Stimulated activated CD4-positive, alpha-beta T cell treated with anti-CD3 and anti-CD28 coated beads, Interleukin-1b, Interleukin-23, amount 100 ng/mL, for 24 hours (primary cell): Measurements from ENCODE around the gene ADRA2C.

ENCODE experiments used
- DNase-seq, 4 experiments: peaks; one replicate each; pipeline ENCODE4 v3.0.0-alpha.2; 2020; ENCODE audit warnings: low read depth in 4 of 4, low spot score in 1 of 4

The ADRA2C gene

DNA sequence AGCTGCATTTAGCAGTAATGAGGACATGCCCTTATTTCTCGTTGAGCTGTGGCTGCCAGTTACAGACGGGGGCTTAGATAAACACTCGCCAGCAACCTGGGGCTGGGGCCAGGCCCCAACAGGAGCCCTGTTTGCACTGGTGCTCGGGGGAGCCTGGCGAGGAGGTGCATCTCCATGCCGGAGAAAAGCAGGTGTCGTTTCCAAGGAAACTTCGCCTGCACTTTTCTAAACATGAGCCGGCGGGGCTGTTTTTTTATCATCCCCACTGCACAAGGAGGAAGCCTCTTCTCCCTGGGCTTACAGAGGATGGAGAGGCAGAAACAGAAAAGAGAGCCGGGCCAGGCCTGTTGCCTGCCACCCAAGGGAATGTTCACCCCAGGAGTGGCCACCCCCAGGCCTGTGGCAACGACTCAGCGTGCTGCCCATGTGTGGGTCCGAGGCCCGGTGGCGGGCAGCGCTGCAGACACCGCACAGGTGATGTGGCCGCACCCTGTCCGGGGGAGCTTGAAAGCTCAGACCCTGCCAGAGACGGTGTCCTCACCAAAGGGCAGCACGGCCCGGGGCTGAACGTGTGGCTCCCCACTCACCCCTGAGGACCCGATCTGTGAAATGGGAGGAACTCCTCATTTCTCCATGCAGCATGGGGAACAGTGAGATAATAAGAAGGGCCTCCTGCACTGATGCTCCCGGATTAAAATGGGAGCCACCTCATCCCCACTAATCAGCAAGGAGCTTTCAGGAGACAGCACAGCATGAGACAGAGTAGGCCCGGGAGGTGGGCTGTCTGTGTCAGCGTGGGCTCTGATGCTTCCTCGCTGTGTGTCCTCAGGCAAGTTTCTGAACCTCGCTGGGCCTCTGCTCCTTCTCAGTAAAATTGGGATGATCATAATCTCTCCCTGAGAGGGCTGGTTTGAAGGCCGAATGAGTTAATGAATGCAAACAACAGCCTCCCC lies 33.8 kb upstream of the ADRA2C start:
- no peak for DNase-seq

GRCh38 chr4:3733195-3733594 lies 33.0 kb upstream of the ADRA2C start:
- DNase-seq, result no peak

DNA sequence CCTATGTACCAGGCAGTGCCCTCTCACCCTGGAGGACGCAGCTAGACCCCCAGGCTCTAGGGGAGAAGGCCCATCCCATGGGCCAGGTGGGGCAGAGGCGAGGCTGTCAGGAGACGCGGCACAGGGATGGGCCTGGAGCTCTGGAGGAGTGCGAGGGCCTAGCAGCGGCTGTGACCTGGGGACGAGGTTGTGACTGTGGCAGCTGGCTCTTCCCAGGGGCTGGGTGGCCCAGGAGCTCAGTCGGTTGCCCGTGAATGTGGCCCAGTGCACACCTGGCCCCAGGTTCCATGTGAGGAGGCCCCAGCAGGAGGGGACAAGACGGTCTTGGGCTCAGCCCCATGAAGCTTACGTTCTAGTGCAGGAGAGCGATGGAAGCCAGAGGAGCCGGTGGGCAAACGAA lies 31.0 kb upstream of the ADRA2C start:
- no peak for DNase-seq

GRCh38 chr4:3736290-3736689 lies 29.9 kb upstream of the ADRA2C start:
- DNase-seq, result no peak

DNA sequence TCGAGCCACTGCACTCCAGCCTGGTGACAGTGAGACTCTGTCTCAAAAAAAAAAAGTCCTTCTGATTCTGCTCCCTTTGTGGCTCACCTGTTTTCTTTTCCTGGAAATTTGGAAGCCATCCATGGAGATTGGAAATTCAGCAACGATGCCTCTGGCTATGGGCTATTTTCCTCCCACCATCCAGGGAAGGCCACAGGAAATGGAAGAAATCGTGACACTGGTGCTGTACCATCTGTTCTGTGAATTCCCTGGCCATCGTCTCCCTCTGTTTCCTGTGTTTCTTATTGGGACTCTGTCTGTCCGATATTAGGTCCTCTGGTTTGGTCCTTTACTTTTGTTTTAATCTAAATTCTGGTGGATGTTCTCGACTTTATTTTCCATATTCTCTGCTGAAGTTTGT lies 29.4 kb upstream of the ADRA2C start:
- DNase-seq, result no peak

GRCh38 chr4:3739577-3739976 lies 26.6 kb upstream of the ADRA2C start:
- DNase-seq, result no peak

DNA sequence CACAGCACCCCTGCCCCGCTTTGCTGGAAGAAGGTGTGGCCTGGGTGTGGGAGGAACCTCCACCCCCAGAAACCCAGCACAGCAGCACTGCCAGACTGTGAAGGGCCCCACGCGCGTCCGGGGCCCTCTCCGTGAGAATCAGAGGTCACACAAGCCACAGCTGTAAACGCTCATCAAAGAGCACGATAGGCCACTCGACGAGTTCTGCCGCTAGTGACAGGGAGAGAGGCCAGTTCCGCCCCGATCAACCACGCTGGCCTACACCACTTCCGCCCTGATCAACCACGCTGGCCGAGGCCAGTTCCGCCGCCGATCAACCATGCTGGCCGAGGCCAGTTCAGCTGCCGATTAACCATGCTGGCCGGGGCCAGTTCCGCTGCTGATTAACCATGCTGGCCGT lies 25.9 kb upstream of the ADRA2C start:
- DNase-seq, result no peak

DNA sequence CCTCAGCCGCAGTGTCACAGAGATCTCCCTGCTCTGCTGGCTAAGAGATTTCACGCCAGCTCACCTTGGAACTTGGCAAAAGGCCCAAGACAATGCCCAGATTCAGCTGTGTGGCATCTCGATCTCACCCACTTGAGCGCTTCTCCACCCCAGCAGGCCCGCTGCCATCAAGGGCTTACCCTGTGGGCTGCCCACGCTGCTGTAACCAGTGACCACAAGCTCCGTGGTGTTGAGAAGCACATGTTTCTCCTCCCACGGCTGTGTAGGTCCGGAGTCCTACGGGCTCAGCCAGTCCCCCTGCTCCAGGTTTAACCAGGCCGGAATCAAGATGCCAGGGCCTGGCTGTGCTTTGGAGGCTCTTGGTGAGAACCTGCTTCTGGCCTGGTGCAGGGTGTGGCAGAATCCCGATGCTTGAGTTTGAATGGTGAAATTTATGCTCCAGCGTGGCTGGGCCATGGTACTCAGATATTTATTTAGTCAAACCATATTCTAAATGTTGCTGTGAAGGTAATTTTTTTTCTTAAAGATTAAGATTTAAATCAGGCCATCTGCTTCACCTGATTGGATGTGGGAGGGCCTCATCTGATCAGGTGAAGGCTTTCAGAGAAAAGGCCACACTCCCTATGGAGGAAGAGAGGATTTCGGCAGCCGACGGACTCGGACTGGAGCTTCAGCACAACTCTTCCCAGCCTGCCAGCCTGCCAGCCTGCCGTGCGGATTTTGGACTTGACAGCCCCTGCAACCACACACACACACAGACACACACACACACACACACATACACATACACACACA lies 24.8 kb upstream of the ADRA2C start:
- no peak for DNase-seq

DNA sequence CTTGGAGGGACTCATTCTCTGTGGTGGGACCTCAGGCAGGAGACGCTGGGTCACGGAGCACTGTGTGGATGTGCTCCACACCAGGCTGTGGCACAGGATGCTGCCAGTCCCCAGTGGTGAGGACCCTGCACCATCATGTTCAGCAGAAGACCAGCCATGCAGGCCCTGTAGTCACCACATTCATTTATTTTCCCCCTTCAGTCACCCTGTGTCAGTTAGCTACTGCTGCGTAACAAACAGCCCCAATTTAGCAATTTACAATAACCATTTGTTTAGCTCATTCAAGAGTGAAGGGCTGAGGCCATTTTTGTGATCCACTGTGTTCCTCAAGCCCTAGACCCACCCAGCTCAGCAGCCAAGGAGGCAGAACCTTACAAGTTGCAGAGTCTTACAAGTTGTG lies 23.6 kb upstream of the ADRA2C start:
- DNase-seq, result no peak

- no peak for DNase-seq
These were observed 22.0 kb upstream of the ADRA2C start for GRCh38 chr4:3744232-3744631.

GRCh38 chr4:3744901-3745300 lies 21.3 kb upstream of the ADRA2C start:
- no peak for DNase-seq

DNA sequence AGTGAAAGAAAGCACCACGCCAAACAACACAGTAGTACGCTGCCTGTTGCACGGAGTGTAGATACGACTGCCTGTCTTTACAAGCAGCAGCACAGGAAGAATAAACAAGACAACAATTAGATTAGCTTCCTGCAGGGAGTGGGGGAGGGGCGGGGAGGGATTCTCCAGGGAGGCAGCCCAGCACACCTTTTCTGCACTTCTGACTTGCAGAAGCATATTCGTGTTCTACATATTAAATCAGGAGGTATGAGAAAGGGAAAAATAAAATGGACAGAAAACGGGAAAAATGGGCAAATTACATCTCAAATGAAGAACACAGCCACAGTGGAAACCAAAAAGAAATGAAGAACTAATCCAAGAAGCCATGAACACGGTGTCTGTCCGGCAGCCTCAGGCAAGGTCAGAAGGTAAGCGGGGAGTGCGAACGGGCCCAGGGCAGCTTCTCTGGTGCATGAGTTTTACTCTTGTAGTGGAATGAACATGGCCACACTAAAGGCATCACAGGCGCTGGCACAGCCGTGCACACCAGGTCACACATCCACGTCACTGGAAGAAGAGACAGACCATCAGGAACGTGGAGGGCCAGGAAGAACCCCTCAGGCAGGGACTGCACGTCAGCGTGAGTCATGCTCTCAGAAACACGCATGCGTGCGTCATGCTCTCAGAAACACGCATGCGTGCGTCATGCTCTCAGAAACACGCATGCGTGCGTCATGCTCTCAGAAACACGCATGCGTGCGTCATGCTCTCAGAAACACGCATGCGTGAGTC lies 20.1 kb upstream of the ADRA2C start:
- DNase-seq, result no peak

DNA sequence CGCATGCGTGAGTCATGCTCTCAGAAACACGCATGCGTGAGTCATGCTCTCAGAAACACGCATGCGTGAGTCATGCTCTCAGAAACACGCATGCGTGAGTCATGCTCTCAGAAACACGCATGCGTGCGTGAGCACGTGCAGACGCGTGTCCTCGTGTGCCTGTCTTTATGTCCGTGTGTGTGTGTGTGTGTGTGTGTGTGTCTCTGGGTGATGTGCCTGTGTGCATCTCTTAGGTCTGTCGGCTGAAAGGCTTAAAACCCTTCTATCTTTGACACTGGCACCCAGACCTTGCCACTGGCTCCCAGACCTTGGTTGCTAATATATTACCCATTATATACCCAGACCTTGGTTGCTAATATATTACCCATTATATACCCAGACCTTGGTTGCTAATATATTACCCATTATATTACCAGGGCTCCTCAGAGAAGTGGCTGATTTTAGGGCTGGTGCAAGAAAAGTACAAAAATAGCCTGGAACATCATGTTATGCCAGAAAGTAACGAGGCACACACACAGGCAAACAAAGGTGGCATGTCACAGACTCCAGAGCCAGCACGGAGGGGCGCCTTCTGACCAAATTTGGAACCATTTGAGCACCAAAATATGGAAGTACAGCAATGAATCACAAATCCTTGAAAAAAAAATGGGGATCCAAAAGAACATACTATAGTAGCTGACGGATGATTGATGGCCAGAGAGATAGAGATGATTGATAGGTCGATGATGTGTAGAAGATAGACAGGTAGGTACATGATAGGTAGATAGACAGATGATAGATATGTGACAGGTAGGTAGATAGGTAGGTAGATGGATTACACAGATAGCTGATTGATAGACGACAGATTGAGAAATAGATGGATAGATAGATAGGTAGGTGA lies 19.2 kb upstream of the ADRA2C start:
- no peak for DNase-seq

GRCh38 chr4:3747581-3747904 lies 18.6 kb upstream of the ADRA2C start:
- DNase-seq, result peak in 1 of 4 experiments; percentile 7

- DNase-seq, result no peak
These were observed 17.9 kb upstream of the ADRA2C start for GRCh38 chr4:3748136-3748898.

DNA sequence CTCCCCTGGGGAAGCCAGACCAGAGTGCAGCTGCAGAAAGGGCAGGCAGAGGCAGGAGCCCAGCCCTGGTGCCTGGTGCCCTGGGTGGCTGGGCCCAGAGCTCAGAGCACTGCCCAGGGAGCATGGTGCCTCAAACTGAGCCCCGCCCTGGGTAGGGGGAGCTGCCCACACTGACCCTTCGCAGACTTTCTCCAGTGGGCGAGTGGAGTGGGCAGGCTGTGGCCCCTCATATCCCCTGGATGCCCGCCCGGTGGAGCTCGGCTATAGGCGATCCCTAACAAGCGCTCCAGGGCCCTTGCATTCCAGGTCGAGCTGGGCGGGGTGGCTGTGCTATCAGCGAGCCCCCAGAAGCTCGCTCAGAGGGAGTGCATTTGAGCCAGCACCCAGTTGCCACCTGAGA lies 17.1 kb upstream of the ADRA2C start:
- DNase-seq, result no peak

DNA sequence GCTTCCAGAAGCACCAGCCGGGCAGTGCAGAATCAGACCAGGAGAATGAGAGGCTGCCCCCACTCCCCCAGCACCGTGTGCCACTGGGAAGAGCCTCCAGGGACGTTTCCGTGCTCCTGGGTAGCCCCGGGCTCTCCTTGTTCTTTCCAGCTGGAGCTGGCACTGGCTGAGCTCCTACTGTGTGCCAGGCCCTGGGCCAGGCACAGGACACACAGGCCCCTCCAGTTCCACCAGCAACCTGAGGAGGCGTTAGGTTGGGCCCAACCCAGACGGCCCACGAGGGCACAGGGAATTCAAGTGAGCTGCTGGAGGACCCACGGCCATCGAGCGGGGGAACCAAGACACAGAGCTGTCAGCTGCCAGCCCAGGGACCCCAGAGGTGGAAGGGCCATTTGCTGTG lies 15.9 kb upstream of the ADRA2C start:
- no peak for DNase-seq

GRCh38 chr4:3752022-3752421 lies 14.2 kb upstream of the ADRA2C start:
- DNase-seq, result no peak

DNA sequence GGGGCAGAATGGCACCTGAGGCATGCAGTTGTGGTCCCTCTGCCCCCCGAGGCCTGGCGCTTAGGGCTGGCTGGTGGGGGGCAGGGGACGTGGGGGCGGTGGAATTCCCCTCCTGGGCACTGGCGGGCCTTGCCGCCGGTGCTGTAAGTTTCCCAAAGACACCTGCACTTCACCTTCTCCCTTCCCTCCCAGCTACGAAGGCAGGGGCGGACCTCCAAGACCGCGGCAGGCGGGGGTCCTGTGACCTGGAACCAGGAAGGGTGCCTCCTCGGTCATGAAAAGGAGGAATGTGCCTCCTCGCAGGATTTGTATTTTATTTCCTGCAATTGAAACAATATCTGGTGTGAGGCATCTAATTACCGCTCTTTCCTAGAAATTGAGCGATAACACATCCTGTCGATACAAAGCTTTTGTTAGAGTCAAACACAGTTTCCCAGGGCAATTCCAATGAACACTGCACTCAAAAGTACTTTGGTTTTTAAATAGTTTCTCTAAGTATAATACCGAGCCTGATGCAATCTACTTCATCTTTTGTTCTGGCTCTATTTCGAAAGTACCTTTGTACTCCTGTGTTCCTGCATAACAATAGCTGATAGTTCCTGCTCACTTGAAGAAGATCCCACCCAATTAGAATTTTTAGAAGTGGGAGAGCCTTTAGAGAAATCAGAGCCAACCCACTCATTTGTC lies 12.3 kb upstream of the ADRA2C start:
- no peak for DNase-seq
